ENCODE data around the gene C19orf12. TPM values are rescaled to one million over a fixed set of nuclear protein-coding genes. Genes with fewer than 3 reads are reported as not detected.

The C19orf12 gene
- total RNA-seq, 2 donors from 2014 or later: 36.1 to 46.4 TPM

DNA sequence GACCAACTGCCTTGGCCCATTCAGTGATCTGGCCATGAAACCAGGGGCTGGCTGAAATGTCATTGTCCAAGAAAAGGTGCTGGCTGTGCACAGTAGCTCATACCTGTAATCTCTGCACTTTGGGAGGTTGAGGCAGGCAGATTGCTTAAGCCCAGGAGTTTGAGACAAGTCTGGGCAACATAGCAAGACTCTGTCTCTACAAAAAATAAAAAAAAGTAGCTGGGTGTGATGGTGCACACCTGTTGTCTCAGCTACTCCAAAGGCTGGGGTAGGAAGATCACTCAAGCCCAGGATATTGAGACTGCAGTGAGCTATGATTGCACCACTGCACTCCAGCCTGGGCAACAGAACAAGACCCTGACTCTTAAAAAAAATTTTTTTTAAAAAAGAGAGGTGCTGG, 28.6 kb upstream of the C19orf12 start:
- H3K27me3 ChIP-seq (replicated peaks; ENCODE audit: insufficient read depth): no peaks in the 10 kb centered on the region
- ATAC-seq (ENCODE audit: insufficient number of reproducible peaks, low FRiP score, low read depth) (no peak), DNase-seq (ENCODE audit: low spot score) (no peak)

GRCh38 chr19:29741776-29742175, 26.7 kb upstream of the C19orf12 start:
- TF ChIP-seq CTCF (IDR thresholded peaks at IDR 0.05): no peak
- no peaks in the 10 kb centered on the region for H3K36me3 ChIP-seq
- no peaks in the 10 kb centered on the region for H3K27me3 ChIP-seq (replicated peaks; ENCODE audit: insufficient read depth)
- no peaks in the 10 kb centered on the region for H3K9me3 ChIP-seq
- no peaks in the 10 kb centered on the region for H3K4me1 ChIP-seq (ENCODE audit: control insufficient read depth in 1 of 2, low read depth in 2 of 2)
- DNase-seq (ENCODE audit: low spot score) (no peak), ATAC-seq (ENCODE audit: insufficient number of reproducible peaks, low FRiP score, low read depth) (no peak)
- H3K27ac ChIP-seq: no peak overlapping the region
- no peak overlapping the region for H3K4me3 ChIP-seq

More for the DNA sequence above, 28.6 kb upstream of the C19orf12 start:
- no peaks in the 10 kb centered on the region for H3K4me1 ChIP-seq (ENCODE audit: control insufficient read depth in 1 of 2, low read depth in 2 of 2)
- no peaks in the 10 kb centered on the region for H3K9me3 ChIP-seq
- no peaks in the 10 kb centered on the region for H3K36me3 ChIP-seq
- H3K27ac ChIP-seq: no peak overlapping the region
- TF ChIP-seq CTCF (IDR thresholded peaks at IDR 0.05): no peak
- H3K4me3 ChIP-seq: no peak overlapping the region

GRCh38 chr19:29741226-29741625, 26.2 kb upstream of the C19orf12 start:
- TF ChIP-seq CTCF (IDR thresholded peaks at IDR 0.05): no peak

GRCh38 chr19:29737461-29738000, 22.5 kb upstream of the C19orf12 start:
- no peak for DNase-seq (ENCODE audit: low spot score)
- no peaks in the 10 kb centered on the region for H3K27me3 ChIP-seq (replicated peaks; ENCODE audit: insufficient read depth)
- no peaks in the 10 kb centered on the region for H3K4me1 ChIP-seq (ENCODE audit: control insufficient read depth in 1 of 2, low read depth in 2 of 2)

More at GRCh38 chr19:29741226-29741625, 26.2 kb upstream of the C19orf12 start:
- Histone ChIP-seq H3K36me3 (no peaks in the 10 kb centered on the region), H3K4me1 (ENCODE audit: control insufficient read depth in 1 of 2, low read depth in 2 of 2) (no peaks in the 10 kb centered on the region), H3K9me3 (no peaks in the 10 kb centered on the region), H3K27ac (no peak overlapping the region), H3K4me3 (no peak overlapping the region), H3K27me3 (replicated peaks; ENCODE audit: insufficient read depth) (no peaks in the 10 kb centered on the region)
- no peak for ATAC-seq (ENCODE audit: insufficient number of reproducible peaks, low FRiP score, low read depth)
- no peak for DNase-seq (ENCODE audit: low spot score)

DNA sequence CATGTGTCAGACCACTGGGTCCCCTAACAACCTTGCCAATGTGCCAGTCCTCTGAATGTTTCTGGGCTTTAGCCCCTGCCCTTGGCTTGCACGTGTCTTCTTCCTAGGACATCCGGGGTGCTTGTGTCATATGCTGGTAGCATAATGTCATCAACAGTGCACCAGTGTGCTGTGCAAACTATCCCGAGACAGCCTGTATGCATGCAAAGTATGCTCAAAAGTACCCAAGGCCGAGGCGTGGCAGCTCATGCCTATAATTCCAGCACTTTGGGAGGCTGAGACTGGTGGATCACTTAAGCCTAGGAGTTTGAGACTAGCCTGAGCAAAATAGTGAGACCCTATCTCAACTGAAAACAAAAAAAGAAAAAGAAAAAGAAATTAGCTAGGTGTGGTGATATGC, 20.8 kb upstream of the C19orf12 start:
- ATAC-seq (ENCODE audit: insufficient number of reproducible peaks, low FRiP score, low read depth) (no peak), DNase-seq (ENCODE audit: low spot score) (no peak)
- no peaks in the 10 kb centered on the region for H3K4me1 ChIP-seq (ENCODE audit: control insufficient read depth in 1 of 2, low read depth in 2 of 2)
- no peak overlapping the region for H3K27ac ChIP-seq
- no peaks in the 10 kb centered on the region for H3K9me3 ChIP-seq
- no peaks in the 10 kb centered on the region for H3K36me3 ChIP-seq
- no peak overlapping the region for H3K4me3 ChIP-seq
- no peak for TF ChIP-seq CTCF (IDR thresholded peaks at IDR 0.05)
- H3K27me3 ChIP-seq (replicated peaks; ENCODE audit: insufficient read depth): no peaks in the 10 kb centered on the region

More at GRCh38 chr19:29737461-29738000, 22.5 kb upstream of the C19orf12 start:
- no peak for ATAC-seq (ENCODE audit: insufficient number of reproducible peaks, low FRiP score, low read depth)
- Histone ChIP-seq H3K27ac (no peak overlapping the region), H3K4me3 (no peak overlapping the region), H3K9me3 (no peaks in the 10 kb centered on the region), H3K36me3 (no peaks in the 10 kb centered on the region)
- TF ChIP-seq CTCF (IDR thresholded peaks at IDR 0.05): no peak
